Upper lobe of right lung (tissue), 1 donor: ENCODE results near the gene LETM1. TPM values are rescaled to one million over a fixed set of nuclear protein-coding genes. Genes with fewer than 3 reads are reported as not detected.

ENCODE experiments used
- ATAC-seq: fragments of 200-7000 bp; cut with Tn5 transposase; one replicate; pipeline ENCODE4 v1.9.1; 2020; ENCODE audit warnings: mild to moderate bottlenecking, moderate library complexity
- DNase-seq: peaks from one replicate; pipeline ENCODE4 v3.0.0-alpha.2; 2020
- H3K27ac ChIP-seq: fragments of 200-600 bp; one replicate; pipeline ENCODE4 v1.8.0; 2022
- H3K27me3 ChIP-seq: fragments of 200-600 bp; one replicate; pipeline ENCODE4 v1.8.0; 2022; ENCODE audit warnings: mild to moderate bottlenecking
- H3K36me3 ChIP-seq: fragments of 200-600 bp; one replicate; pipeline ENCODE4 v1.8.0; 2022
- H3K4me1 ChIP-seq: fragments of 200-600 bp; one replicate; pipeline ENCODE4 v1.8.0; 2022
- H3K4me3 ChIP-seq: fragments of 200-600 bp; one replicate; pipeline ENCODE4 v1.8.0; 2022; ENCODE audit warnings: mild to moderate bottlenecking
- H3K9me3 ChIP-seq: fragments of 200-600 bp; one replicate; pipeline ENCODE4 v1.8.0; 2022
- CTCF ChIP-seq: fragments of 200-600 bp; IDR thresholded peaks from one replicate; pipeline ENCODE4 v1.8.0; 2022; ENCODE audit warnings: antibody characterized with exemption
- intact Hi-C: fragments of 100-400 bp; cut with DNase I; formaldehyde crosslinking; loops from one replicate; pipeline ENCODE4 v1.11.0; 2022
- total RNA-seq: library from RNA; stranded (reverse); fragmentation: NEBNext Ultra II Directional; extraction: Animal tissue kit (Norgen Biotek cat#: 25700); gene quantifications from one replicate; pipeline ENCODE4 v1.2.1, GENCODE V29; 2021
- donor health status: DM: no; HTN: yes; CAD: no; lungs with severe emphysema.

The LETM1 gene
- total RNA-seq, 1 donor from 2014 or later, result 39.5 TPM

GRCh38 chr4:1786544-1787362 lies 69.2 kb downstream of the LETM1 start:
- H3K36me3 ChIP-seq, result no peaks in the 10 kb centered on the region
- no peak for TF ChIP-seq CTCF
- no peak overlapping the region for H3K4me3 ChIP-seq
- intact Hi-C loops, result no loop called here
- no peak overlapping the region for H3K27ac ChIP-seq
- no peaks in the 10 kb centered on the region for H3K27me3 ChIP-seq
- no peaks in the 10 kb centered on the region for H3K4me1 ChIP-seq
- H3K9me3 ChIP-seq, result no peaks in the 10 kb centered on the region
- ATAC-seq (peak; percentile 25), DNase-seq (no peak)

GRCh38 chr4:1785592-1785991 lies 70.4 kb downstream of the LETM1 start:
- no peak overlapping the region for H3K4me3 ChIP-seq
- H3K36me3 ChIP-seq, result no peaks in the 10 kb centered on the region
- no peaks in the 10 kb centered on the region for H3K9me3 ChIP-seq
- no peak for TF ChIP-seq CTCF
- no peaks in the 10 kb centered on the region for H3K27me3 ChIP-seq
- H3K27ac ChIP-seq, result no peak overlapping the region
- no peak for ATAC-seq
- DNase-seq, result no peak
- H3K4me1 ChIP-seq, result no peaks in the 10 kb centered on the region
- intact Hi-C loops, result no loop called here

GRCh38 chr4:1784789-1785591 lies 71.0 kb downstream of the LETM1 start:
- Histone ChIP-seq H3K36me3 (no peaks in the 10 kb centered on the region), H3K27me3 (no peaks in the 10 kb centered on the region), H3K4me3 (no peak overlapping the region), H3K4me1 (no peaks in the 10 kb centered on the region), H3K9me3 (no peaks in the 10 kb centered on the region), H3K27ac (no peak overlapping the region)
- intact Hi-C loops, result no loop called here
- ATAC-seq (peak; percentile 21), DNase-seq (no peak)
- no peak for TF ChIP-seq CTCF

GRCh38 chr4:1784395-1784788 lies 71.6 kb downstream of the LETM1 start:
- H3K27ac ChIP-seq, result no peak overlapping the region
- intact Hi-C loops, result no loop called here

GRCh38 chr4:1783970-1784369 lies 72.0 kb downstream of the LETM1 start:
- ATAC-seq (no peak), DNase-seq (no peak)

More at GRCh38 chr4:1784395-1784788, 71.6 kb downstream of the LETM1 start:
- no peak for TF ChIP-seq CTCF
- no peak for ATAC-seq
- no peaks in the 10 kb centered on the region for H3K36me3 ChIP-seq
- H3K4me1 ChIP-seq, result no peaks in the 10 kb centered on the region
- H3K27me3 ChIP-seq, result no peaks in the 10 kb centered on the region
- DNase-seq, result no peak
- H3K4me3 ChIP-seq, result no peak overlapping the region
- H3K9me3 ChIP-seq, result no peaks in the 10 kb centered on the region

More at GRCh38 chr4:1783970-1784369, 72.0 kb downstream of the LETM1 start:
- Histone ChIP-seq H3K27ac (no peak overlapping the region), H3K4me3 (no peak overlapping the region), H3K27me3 (no peaks in the 10 kb centered on the region), H3K9me3 (no peaks in the 10 kb centered on the region), H3K36me3 (no peaks in the 10 kb centered on the region), H3K4me1 (no peaks in the 10 kb centered on the region)
- intact Hi-C loops, result no loop called here
- TF ChIP-seq CTCF, result no peak
